Right lobe of liver (tissue), 6 donors: ENCODE measurements around the gene DOK5. TPM values are rescaled to one million over a fixed set of nuclear protein-coding genes. Genes with fewer than 3 reads are reported as not detected.

Experiments used
- ATAC-seq, 4 donors: fragments of 200-7000 bp; cut with Tn5 transposase; one replicate each; pipeline ENCODE4 v1.9.1; 2020; ENCODE audit warnings: mild to moderate bottlenecking in 4 of 4, moderate library complexity in 4 of 4
- DNase-seq, 3 donors: peaks; one replicate each; pipeline ENCODE4 v3.0.0-alpha.2; 2020
- H3K27ac ChIP-seq, 3 donors: fragments of 200-600 bp; one replicate each; pipeline ENCODE4 v1.8.0; 2022
- H3K27me3 ChIP-seq, 2 donors: fragments of 200-600 bp; one replicate each; pipeline ENCODE4 v1.8.0; 2022
- H3K36me3 ChIP-seq, 4 donors: fragments of 200-600 bp; sonication (generic) in 1 of 4; one replicate each; pipeline versions ENCODE4 v1.5.1 to v1.8.0; 2017 to 2022; ENCODE audit warnings: control low read depth in 1 of 4
- H3K4me1 ChIP-seq, 4 donors: fragments of 200-600 bp; sonication (generic) in 1 of 4; one replicate each; pipeline versions ENCODE4 v1.5.1 to v1.8.0; 2017 to 2022; ENCODE audit warnings: control low read depth in 1 of 4
- H3K4me3 ChIP-seq, 3 donors: fragments of 200-600 bp; one replicate each; pipeline ENCODE4 v1.8.0; 2022
- H3K9me3 ChIP-seq, 4 donors: fragments of 200-600 bp; sonication (generic) in 1 of 4; one replicate each; pipeline versions ENCODE4 v1.5.1 to v1.8.0; 2017 to 2022; ENCODE audit warnings: control low read depth in 1 of 4
- CTCF ChIP-seq, 4 donors: fragments of 200-600 bp in 3 of 4; fragments of 450-650 bp in 1 of 4; IDR thresholded peaks; one replicate each; pipeline versions ENCODE4 v1.5.1 to v1.8.0; 2016 to 2022; ENCODE audit warnings: antibody characterized with exemption in 4 of 4, mild to moderate bottlenecking in 2 of 4
- POLR2A ChIP-seq: fragments of 450-650 bp; IDR thresholded peaks from one replicate; pipeline ENCODE4 v1.6.1; 2017; ENCODE audit warnings: antibody characterized with exemption, mild to moderate bottlenecking
- WGBS: methylation state at CpG from one replicate; pipeline ENCODE4 v1.1.6; 2018; ENCODE audit warnings: low coverage, low lambda C conversion rate; ENCODE audit not compliant: insufficient coverage; ENCODE audit errors: missing lambda C conversion rate; 5-methylcytosine and 5-hydroxymethylcytosine counted together
- intact Hi-C, 2 donors: fragments of 100-400 bp; cut with DNase I; formaldehyde crosslinking; loops; one replicate each; pipeline versions ENCODE4 v1.11.2 to v1.14.1; 2022
- total RNA-seq, 6 experiments: library from RNA; depleted of rRNA in 2 of 6; stranded (reverse); fragments of >200 nt in 2 of 6; fragmentation: NEBNext Ultra II Directional in 3 of 6; extraction: Animal tissue kit (Norgen Biotek cat#: 25700) in 3 of 6; gene quantifications; one replicate each; pipeline versions ENCODE4 v1.1.0 to v1.2.4, GENCODE V29; 2016 to 2023
- donor health status: DM: no; HTN: yes; CAD: no.
- donor health status: DM: no; HTN: no; CAD: no.
- donor health status: DM: no; HTN: no; CAD: no.
- donor health status: DM: no; HTN: yes; CAD: no.
- donor health status: DM: no; HTN: yes; CAD: no.

DOK5 gene
- total RNA-seq, 6 experiments from 2014 or later, result 0.43 to 0.69 TPM; not detected in 4

- H3K4me3 ChIP-seq, result no peak overlapping the region
- no peak overlapping the region for H3K27ac ChIP-seq
- H3K9me3 ChIP-seq, result no peaks in the 10 kb centered on the region
- WGBS, result 56% methylated on average over 1 of the region's 1 CpG
- no peak for DNase-seq
- H3K36me3 ChIP-seq, result no peaks in the 10 kb centered on the region
- no peaks in the 10 kb centered on the region for H3K27me3 ChIP-seq
- intact Hi-C loops, result no loop called here
- no peaks in the 10 kb centered on the region for H3K4me1 ChIP-seq
- no peak for TF ChIP-seq CTCF (IDR thresholded peaks at IDR 0.05)
- TF ChIP-seq POLR2A, result no peak
- ATAC-seq, result no peak
These were observed 89.9 kb downstream of the DOK5 start for GRCh38 chr20:54565255-54565654.

- no peak overlapping the region for H3K27ac ChIP-seq
- DNase-seq (no peak), ATAC-seq (no peak)
- intact Hi-C loops, result no loop called here
- H3K4me1 ChIP-seq, result no peaks in the 10 kb centered on the region
- TF ChIP-seq POLR2A, result no peak
- no peak for TF ChIP-seq CTCF (IDR thresholded peaks at IDR 0.05)
- H3K36me3 ChIP-seq, result no peaks in the 10 kb centered on the region
- H3K4me3 ChIP-seq, result no peak overlapping the region
- H3K9me3 ChIP-seq, result no peaks in the 10 kb centered on the region
- 65% methylated on average over 5 of the region's 5 CpGs for WGBS
- H3K27me3 ChIP-seq, result no peaks in the 10 kb centered on the region
These were observed 90.8 kb downstream of the DOK5 start for GRCh38 chr20:54566031-54566688.

- TF ChIP-seq POLR2A (no peak), CTCF (IDR thresholded peaks at IDR 0.05) (no peak)
- H3K9me3 ChIP-seq, result no peaks in the 10 kb centered on the region
- no peaks in the 10 kb centered on the region for H3K4me1 ChIP-seq
- no peaks in the 10 kb centered on the region for H3K36me3 ChIP-seq
- H3K4me3 ChIP-seq, result no peak overlapping the region
- intact Hi-C loops, result no loop called here
- no peaks in the 10 kb centered on the region for H3K27me3 ChIP-seq
- H3K27ac ChIP-seq, result no peak overlapping the region
- no peak for ATAC-seq
- 28% methylated on average over 2 of the region's 2 CpGs for WGBS
- no peak for DNase-seq
These were observed 95.2 kb downstream of the DOK5 start for GRCh38 chr20:54570561-54570960.

GRCh38 chr20:54572665-54573435, 97.5 kb downstream of the DOK5 start:
- no peak overlapping the region for H3K4me3 ChIP-seq
- H3K27me3 ChIP-seq, result no peaks in the 10 kb centered on the region
- TF ChIP-seq CTCF (IDR thresholded peaks at IDR 0.05), result no peak
- TF ChIP-seq POLR2A, result no peak
- intact Hi-C loops, result no loop called here
- no peaks in the 10 kb centered on the region for H3K9me3 ChIP-seq
- ATAC-seq (no peak), DNase-seq (no peak)
- H3K36me3 ChIP-seq, result no peaks in the 10 kb centered on the region
- no peaks in the 10 kb centered on the region for H3K4me1 ChIP-seq
- WGBS, result 58% methylated on average over 8 of the region's 8 CpGs
- H3K27ac ChIP-seq, result no peak overlapping the region
